GM21528 (cell line): Measurements from ENCODE around the gene EIF2S2.
A peak's percentile ranks its signal among the peaks of the same experiment; 100 is the strongest.

ENCODE experiments used
- ATAC-seq: cut with Tn5 transposase; IDR thresholded peaks from one replicate; pipeline ENCODE4 v1.9.1; 2021; ENCODE audit warnings: mild to moderate bottlenecking, moderate library complexity; ENCODE audit not compliant: unreplicated experiment, low FRiP score

The EIF2S2 gene

GRCh38 chr20:34122274-34122980 lies 10.4 kb upstream of the EIF2S2 start:
- no peak for ATAC-seq

GRCh38 chr20:34120213-34120612 lies 8.2 kb upstream of the EIF2S2 start:
- ATAC-seq = no peak

DNA sequence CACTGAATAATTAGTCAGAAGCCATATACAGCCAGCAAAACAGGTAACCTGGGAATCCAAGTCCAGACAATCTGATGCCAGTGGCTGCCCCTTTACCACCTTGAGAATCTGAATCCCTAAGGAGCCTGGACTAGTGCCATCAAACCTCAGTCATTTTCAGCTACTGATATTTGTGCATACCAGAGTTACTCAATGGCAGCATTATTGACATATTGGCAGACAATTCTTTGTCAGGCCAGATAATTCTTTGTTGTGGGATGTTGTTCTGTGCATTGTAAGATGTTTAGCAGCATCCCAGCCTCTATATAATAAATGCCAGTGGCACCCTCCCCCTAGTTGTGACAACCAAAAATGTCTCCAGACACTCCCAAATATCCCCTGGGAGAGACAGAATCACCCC lies 3.2 kb upstream of the EIF2S2 start:
- ATAC-seq = no peak

DNA sequence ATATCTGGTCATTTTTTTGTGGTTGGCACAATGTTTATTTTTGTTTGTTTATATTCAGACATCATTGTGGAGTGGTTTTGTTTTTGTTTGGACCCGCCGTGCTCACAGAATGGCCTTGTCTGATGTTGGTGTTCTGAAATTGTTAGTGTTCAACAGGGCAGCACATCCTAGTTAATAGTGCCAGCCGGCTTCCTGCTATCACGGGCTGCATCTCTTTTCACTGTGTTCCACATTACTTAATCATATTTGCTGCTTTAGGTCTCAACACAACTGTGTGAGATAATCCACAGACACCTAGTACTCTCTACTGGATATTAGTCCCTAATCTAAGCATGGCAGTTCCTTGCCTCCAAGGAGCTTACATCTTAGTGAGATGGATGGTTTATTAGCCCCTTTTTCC lies 2.8 kb upstream of the EIF2S2 start:
- ATAC-seq = no peak

GRCh38 chr20:34112600-34113101 lies 608 bp upstream of the EIF2S2 start:
- peak; percentile 5 for ATAC-seq

GRCh38 chr20:34110745-34111641 lies 1.1 kb downstream of the EIF2S2 start:
- no peak for ATAC-seq

DNA sequence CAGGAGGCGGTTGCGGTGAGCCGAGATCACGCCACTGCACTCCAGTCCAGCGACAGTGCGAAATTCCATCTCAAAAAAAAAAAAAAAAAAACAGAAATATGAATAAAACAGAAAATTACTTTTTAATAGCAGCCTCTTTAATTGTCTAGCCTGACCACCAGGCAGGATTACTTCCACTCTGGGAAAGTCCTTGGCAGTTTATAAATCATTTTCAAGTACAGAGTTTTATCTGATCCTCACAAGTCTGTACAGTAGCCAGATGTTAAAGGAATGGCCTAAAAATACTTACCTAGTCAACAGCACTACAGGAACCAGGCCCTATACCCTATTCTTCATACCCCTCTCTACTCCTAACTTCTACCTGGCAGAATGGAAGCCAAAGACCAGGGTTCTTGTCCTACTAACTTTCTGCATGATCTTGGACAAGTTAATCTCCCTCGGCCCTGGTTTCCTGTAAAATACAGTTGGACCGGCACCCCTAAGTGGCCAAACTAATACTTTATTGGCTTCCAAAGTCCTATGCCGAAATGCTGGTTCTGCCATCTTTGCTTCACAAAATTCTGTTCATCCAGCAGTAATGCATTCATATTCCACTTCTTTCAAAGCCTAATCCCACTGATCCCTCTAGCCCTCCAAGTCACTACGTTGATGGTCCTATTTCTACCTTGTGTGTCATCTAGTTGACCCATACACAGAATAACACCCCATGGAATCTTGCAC lies 1.9 kb downstream of the EIF2S2 start:
- no peak for ATAC-seq

DNA sequence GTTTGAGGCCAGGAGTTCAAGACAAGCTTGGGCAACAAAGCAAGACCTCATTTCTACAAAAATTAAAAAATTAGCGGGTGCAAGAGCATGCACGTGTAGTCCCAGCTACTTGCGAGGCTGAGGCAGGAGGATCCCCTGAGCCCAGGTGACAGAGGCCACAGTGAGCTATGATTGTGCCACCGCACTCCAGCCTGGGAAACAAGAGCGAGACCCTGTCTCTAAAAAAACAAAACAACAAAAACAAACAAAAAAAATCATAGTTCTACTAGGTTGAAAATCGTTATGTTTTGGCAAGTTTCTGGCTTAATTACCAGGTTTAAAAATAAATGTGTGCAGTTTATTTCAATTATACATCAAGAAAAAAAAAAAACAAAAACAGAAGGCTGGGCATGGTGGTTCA lies 2.6 kb downstream of the EIF2S2 start:
- no peak for ATAC-seq

- no peak for ATAC-seq
Observed at GRCh38 chr20:34108616-34109174, 3.3 kb downstream of the EIF2S2 start.

DNA sequence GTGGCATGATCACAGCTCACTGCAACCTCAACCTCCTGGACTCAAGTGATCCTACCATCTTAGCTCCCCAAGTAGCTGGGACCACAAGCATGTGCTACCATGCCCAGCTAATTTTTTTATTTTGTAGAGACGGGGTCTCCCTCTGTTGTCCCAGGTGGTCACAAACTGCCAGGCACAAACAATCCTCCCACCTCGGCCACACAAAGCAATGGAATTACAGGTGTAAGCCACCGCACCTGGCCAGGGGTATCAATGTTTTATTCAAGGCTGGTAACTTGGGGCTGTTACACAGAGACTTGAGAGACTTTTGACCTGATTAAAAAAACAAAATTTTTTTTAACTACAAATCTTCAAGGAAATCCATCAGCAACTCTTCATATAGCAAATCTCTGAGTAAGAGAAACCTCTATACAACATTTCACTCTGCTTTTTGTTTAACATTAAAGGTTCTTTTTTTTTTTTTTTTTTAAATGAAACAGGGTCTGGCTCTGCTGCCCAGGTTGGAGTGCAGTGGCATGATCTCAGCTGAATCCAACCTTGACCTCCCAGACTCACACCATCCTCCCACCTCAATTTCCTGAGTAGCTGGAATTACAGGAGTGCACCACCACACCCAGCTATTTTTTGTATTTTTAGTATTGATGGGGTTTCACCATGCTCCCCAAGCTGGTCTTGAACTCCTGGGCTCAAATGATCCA lies 5.9 kb downstream of the EIF2S2 start:
- no peak for ATAC-seq

DNA sequence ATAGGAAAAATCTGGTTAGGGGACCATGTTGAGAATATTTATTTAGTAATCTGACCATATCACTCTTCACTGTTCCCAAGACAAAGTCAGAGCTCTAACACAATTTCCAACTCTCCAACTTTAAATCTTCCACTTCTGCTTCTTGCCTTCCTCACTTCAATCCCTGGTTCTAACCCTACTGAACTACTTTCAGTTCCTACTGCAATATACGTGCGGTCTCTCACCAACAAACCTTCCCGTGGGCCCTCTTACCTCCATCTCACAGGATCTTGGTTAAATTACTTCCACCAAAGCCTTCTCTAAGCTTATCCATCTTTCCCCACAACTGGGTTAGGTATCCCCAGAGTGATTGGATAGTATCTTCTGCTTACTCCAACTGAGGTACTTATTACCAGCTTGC lies 8.0 kb downstream of the EIF2S2 start:
- no peak for ATAC-seq

DNA sequence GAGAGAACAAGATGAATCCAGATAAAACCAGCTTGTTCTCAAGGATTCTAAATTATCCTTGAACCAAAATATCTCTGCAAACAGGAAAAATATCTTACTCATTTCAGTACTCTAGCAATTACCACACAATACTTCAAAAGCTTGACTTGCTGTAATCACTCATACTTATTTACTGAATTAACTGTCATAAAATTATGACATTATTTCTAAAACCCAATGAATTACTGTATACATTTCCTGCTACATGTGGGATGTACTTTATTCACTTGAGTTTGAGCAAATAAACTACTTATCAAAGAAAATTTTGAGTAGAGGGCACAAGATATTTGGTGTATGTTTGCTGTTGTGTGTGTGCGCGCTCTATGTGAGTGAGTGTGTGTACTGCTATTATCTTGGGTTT lies 9.7 kb downstream of the EIF2S2 start:
- no peak for ATAC-seq

- ATAC-seq = no peak
Observed at GRCh38 chr20:34100576-34100975, 11.5 kb downstream of the EIF2S2 start.

- no peak for ATAC-seq
Observed at GRCh38 chr20:34099675-34100074, 12.4 kb downstream of the EIF2S2 start.

GRCh38 chr20:34098570-34098969 lies 13.5 kb downstream of the EIF2S2 start:
- no peak for ATAC-seq

- ATAC-seq = no peak
Observed at GRCh38 chr20:34096699-34097444, 15.2 kb downstream of the EIF2S2 start.

- no peak for ATAC-seq
Observed at GRCh38 chr20:34095825-34096224, 16.2 kb downstream of the EIF2S2 start.

DNA sequence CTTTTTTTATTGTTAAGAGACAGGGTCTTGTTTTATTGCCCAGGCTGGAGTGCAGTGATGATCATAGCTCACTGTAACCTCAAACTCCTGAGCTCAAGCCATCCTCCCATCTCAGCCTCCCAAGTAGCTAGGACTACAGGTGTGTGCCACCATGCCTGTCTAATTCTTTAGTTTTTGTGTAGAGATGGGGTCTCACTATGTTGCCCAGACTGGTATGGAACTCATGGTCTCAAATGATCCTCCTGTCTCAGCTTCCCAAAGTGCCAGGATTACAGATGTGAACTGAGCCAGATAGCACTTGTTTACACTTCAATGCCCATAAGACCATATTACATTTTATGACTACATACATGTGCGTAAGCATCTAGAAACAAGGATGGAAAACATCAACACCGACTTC lies 18.1 kb downstream of the EIF2S2 start:
- ATAC-seq = no peak

DNA sequence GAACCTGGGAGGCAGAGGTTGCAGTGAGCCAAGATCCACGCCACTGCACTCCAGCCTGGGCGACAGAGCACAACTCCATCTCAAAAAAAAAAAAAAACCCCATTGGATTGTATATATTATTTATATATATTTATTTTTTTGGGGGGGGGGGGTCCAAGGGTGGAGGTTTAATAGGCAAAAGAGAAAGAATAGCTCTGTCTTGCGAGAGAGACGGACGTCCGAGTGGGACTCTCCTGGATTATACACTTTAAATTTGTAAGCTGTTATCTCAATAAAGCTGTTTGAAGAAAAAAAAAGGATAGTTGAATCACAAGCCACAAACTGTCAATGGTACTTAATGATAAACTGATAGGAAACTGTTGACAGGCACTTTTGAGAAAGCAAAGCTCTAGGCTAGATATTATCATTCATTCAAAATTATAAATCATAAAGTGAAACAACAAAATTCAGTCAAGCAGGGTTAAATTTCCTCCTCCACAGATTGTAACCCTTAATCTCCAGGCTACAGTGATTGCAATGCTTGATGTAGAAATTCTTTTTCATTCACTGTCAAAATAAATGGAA lies 20.3 kb downstream of the EIF2S2 start:
- ATAC-seq = no peak
